Ascending aorta (tissue), 2 donors: ENCODE data around the gene NEURL1. TPM values are rescaled to one million over a fixed set of nuclear protein-coding genes. Genes with fewer than 3 reads are reported as not detected.
"Not testable (repeated sequence)": the region's sequence is repeated elsewhere in the genome, so short reads cannot be mapped to it uniquely, and the experiment has no call there.

Experiments used
- DNase-seq, 2 donors: peaks; one replicate each; pipeline ENCODE4 v3.0.0-alpha.2; 2019; ENCODE audit warnings: low spot score in 2 of 2
- H3K27ac ChIP-seq, 2 donors: fragments of 200-600 bp; sonication (generic); one replicate each; pipeline ENCODE4 v1.5.1; 2016 to 2017; ENCODE audit warnings: mild to moderate bottlenecking in 1 of 2
- H3K27me3 ChIP-seq: fragments of 200-600 bp; sonication (generic); one replicate; pipeline ENCODE4 v1.5.1; 2017
- H3K36me3 ChIP-seq, 2 donors: fragments of 200-600 bp; sonication (generic); one replicate each; pipeline ENCODE4 v1.5.1; 2016
- H3K4me1 ChIP-seq, 2 donors: fragments of 200-600 bp; sonication (generic); one replicate each; pipeline ENCODE4 v1.5.1; 2016 to 2017; ENCODE audit warnings: mild to moderate bottlenecking in 1 of 2
- H3K4me3 ChIP-seq, 2 donors: fragments of 200-600 bp; sonication (generic); one replicate each; pipeline ENCODE4 v1.5.1; 2016 to 2017; ENCODE audit warnings: mild to moderate bottlenecking in 1 of 2
- H3K9me3 ChIP-seq, 2 donors: fragments of 200-600 bp; sonication (generic); one replicate each; pipeline ENCODE4 v1.5.1; 2016
- CTCF ChIP-seq, 3 experiments: fragments of 200-600 bp in 2 of 3; fragments of 450-650 bp in 1 of 3; sonication (generic) in 2 of 3; IDR thresholded peaks; one replicate each; pipeline ENCODE4 v1.5.1; 2016 to 2019; ENCODE audit warnings: antibody characterized with exemption in 3 of 3, mild to moderate bottlenecking in 1 of 3, moderate library complexity in 1 of 3
- intact Hi-C: fragments of 100-400 bp; cut with DNase I; formaldehyde crosslinking; loops from one replicate; pipeline ENCODE4 v1.15.1; 2023
- total RNA-seq: library from RNA; depleted of rRNA; stranded (reverse); fragments of >200 nt; gene quantifications from one replicate; pipeline ENCODE4 v1.1.0, GENCODE V29; 2016

Gene NEURL1
- total RNA-seq, 1 donor from 2014 or later, result not detected

GRCh38 chr10:103519798-103520197, 26.3 kb downstream of the NEURL1 start:
- Histone ChIP-seq H3K27me3 (no peaks in the 10 kb centered on the region), H3K4me1 (no peaks in the 10 kb centered on the region), H3K36me3 (no peaks in the 10 kb centered on the region), H3K4me3 (no peak overlapping the region), H3K9me3 (no peaks in the 10 kb centered on the region), H3K27ac (no peak overlapping the region)
- TF ChIP-seq CTCF (IDR thresholded peaks at IDR 0.05), result no peak
- intact Hi-C loops, result no loop called here
- DNase-seq, result no peak

GRCh38 chr10:103522006-103522405, 28.5 kb downstream of the NEURL1 start:
- H3K4me3 ChIP-seq, intact Hi-C loops, H3K27me3 ChIP-seq, H3K27ac ChIP-seq, H3K9me3 ChIP-seq, H3K36me3 ChIP-seq, DNase-seq, H3K4me1 ChIP-seq: not testable (repeated sequence)

DNA sequence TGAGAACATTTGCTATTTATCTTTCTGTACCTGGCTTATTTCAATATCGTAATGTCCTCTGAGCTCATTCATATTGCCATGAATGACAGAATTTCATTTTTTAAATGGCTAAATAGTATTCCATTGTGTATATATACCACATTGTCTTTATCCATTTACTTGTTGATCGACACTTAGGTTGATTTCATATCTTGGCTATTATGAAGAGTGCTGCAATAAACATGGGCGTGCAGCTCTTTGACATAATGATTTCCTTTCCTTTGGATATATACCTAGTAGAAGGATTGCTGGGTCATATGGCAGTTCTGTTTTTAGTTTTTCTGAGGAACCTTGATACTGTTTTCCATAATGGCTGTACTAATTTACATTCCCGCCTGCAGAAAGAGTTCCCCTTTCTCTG, 30.2 kb downstream of the NEURL1 start:
- no peaks in the 10 kb centered on the region for H3K27me3 ChIP-seq
- no peak for TF ChIP-seq CTCF (IDR thresholded peaks at IDR 0.05)
- no peak for DNase-seq
- no peak overlapping the region for H3K27ac ChIP-seq
- no peaks in the 10 kb centered on the region for H3K9me3 ChIP-seq
- H3K36me3 ChIP-seq, result no peaks in the 10 kb centered on the region
- no peaks in the 10 kb centered on the region for H3K4me1 ChIP-seq
- intact Hi-C loops, result no loop called here
- no peak overlapping the region for H3K4me3 ChIP-seq

DNA sequence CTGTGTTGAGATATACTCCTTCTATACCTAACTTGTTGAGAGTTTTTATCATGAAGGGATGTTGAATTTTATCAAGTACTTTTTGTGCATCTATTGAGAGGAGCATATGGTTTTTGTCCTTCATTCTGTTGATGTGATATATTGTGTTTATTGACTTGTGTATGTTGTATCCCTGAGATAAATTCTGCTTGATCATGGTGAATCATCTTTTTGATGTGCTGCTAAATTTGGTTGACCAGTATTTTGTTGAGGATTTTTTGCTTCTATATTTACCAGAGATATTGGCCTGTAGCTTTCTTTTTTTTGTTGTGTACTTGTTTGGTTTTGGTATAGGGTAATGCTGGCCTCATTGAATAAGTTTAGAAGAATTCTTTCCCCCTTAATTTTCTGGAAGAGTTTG, 32.4 kb downstream of the NEURL1 start:
- no peaks in the 10 kb centered on the region for H3K9me3 ChIP-seq
- H3K4me3 ChIP-seq, result no peak overlapping the region
- H3K4me1 ChIP-seq, result no peaks in the 10 kb centered on the region
- no peak for DNase-seq
- H3K36me3 ChIP-seq, result no peaks in the 10 kb centered on the region
- no peak for TF ChIP-seq CTCF (IDR thresholded peaks at IDR 0.05)
- no peaks in the 10 kb centered on the region for H3K27me3 ChIP-seq
- intact Hi-C loops, result no loop called here
- no peak overlapping the region for H3K27ac ChIP-seq

- intact Hi-C loops, H3K36me3 ChIP-seq, H3K4me1 ChIP-seq, H3K4me3 ChIP-seq, H3K9me3 ChIP-seq, H3K27me3 ChIP-seq, H3K27ac ChIP-seq: not testable (repeated sequence)
- peak in 1 of 2 donors; percentile 28 for DNase-seq
Measured at GRCh38 chr10:103527476-103527875, 34.0 kb downstream of the NEURL1 start.

DNA sequence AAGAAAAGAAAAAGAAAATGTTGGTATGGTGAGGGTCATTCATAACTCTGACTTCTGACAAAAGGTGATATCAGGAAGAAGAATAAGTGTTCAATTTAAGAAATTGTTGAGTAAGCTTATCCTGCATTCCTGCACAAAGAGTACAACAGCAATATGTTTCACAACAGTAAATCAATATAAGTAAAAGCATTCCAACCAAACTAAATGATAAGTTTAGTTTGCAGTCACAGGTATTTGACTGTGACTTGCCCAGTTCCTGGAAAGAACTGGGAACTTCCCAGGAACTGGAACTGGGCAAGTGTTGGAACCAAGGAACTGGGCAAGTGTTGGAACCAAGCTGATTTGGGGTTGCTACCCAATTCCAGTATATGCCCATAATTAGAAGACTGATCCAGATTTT, 35.0 kb downstream of the NEURL1 start:
- intact Hi-C loops, result no loop called here
- no peak for TF ChIP-seq CTCF (IDR thresholded peaks at IDR 0.05)
- DNase-seq, result no peak
- Histone ChIP-seq H3K9me3 (no peaks in the 10 kb centered on the region), H3K27me3 (no peaks in the 10 kb centered on the region), H3K36me3 (no peaks in the 10 kb centered on the region), H3K4me3 (no peak overlapping the region), H3K27ac (no peak overlapping the region), H3K4me1 (no peaks in the 10 kb centered on the region)

GRCh38 chr10:103529539-103529938, 36.0 kb downstream of the NEURL1 start:
- intact Hi-C loops, result no loop called here
- no peaks in the 10 kb centered on the region for H3K9me3 ChIP-seq
- H3K4me3 ChIP-seq, result no peak overlapping the region
- no peak for DNase-seq
- no peaks in the 10 kb centered on the region for H3K36me3 ChIP-seq
- H3K27me3 ChIP-seq, result no peaks in the 10 kb centered on the region
- H3K4me1 ChIP-seq, result no peaks in the 10 kb centered on the region
- H3K27ac ChIP-seq, result no peak overlapping the region
- no peak for TF ChIP-seq CTCF (IDR thresholded peaks at IDR 0.05)
